ENCODE measurements around the gene NCCRP1.

Gene NCCRP1

GRCh38 chr19:39207293-39207836 is 10.6 kb downstream of the NCCRP1 start:
- Histone ChIP-seq H3K4me1 (ENCODE audit: control insufficient read depth in 2 of 2, insufficient read depth in 1 of 2, low read depth in 1 of 2, low read length in 2 of 2) (no peaks in the 10 kb centered on the region), H2AK5ac (ENCODE audit: low read depth, low read length) (no peak overlapping the region), H4K8ac (ENCODE audit: low read depth, low read length) (no peak overlapping the region), H3K9me3 (replicated peaks in 1 of 2; ENCODE audit: control insufficient read depth in 2 of 2, insufficient read depth in 1 of 2, low read depth in 1 of 2, low read length in 2 of 2) (no peaks in the 10 kb centered on the region), H3K79me1 (ENCODE audit: low read depth, low read length) (peaks cover 2% of the 10 kb centered on the region), H3K9ac (ENCODE audit: low read depth, low read length, poor library complexity) (no peak overlapping the region), H2BK120ac (ENCODE audit: low read depth, low read length) (no peak overlapping the region), H3K23ac (ENCODE audit: low read depth, low read length, poor library complexity) (no peak overlapping the region), H3K4me3 (ENCODE audit: low read length in 2 of 2) (no peak overlapping the region), H3K4ac (ENCODE audit: low read length) (no peak overlapping the region), H3K27me3 (ENCODE audit: control insufficient read depth in 3 of 3, insufficient read depth in 3 of 3, low read depth in 1 of 3, low read length in 3 of 3) (peaks cover 0 to 2% (median 0%) of the 10 kb centered on the region in 3 experiments), H2BK5ac (ENCODE audit: low read length) (no peak overlapping the region), H3K18ac (ENCODE audit: low read length) (no peak overlapping the region), H2BK15ac (ENCODE audit: low read length) (no peak overlapping the region), H2BK12ac (ENCODE audit: low read length) (no peak overlapping the region), H3K4me2 (ENCODE audit: insufficient read depth, low read length, poor library complexity, severe bottlenecking) (no peak overlapping the region), H4K91ac (ENCODE audit: low read depth, low read length, poor library complexity) (no peak overlapping the region), H3K36me3 (replicated peaks in 1 of 2; ENCODE audit: control insufficient read depth in 2 of 2, insufficient read depth in 2 of 2, low read length in 2 of 2) (no peaks in the 10 kb centered on the region), H2AFZ (ENCODE audit: low read length) (no peak overlapping the region), H3K14ac (ENCODE audit: low read length) (no peak overlapping the region), H3K27ac (replicated peaks; ENCODE audit: low read length) (no peak overlapping the region)
- WGBS, 2 donors (ENCODE audit: extremely low coverage in 2 of 2, insufficient read length in 2 of 2, insufficient replicate concordance in 1 of 2) = no CpG with 5 or more reads among the region's 6 CpGs
- no peak for DNase-seq (ENCODE audit: low spot score)

- Histone ChIP-seq H2BK12ac (ENCODE audit: low read length) (peak overlapping the region; percentile 58), H2AK5ac (ENCODE audit: low read depth, low read length) (no peak overlapping the region), H2BK120ac (ENCODE audit: low read depth, low read length) (no peak overlapping the region), H3K14ac (ENCODE audit: low read length) (peak overlapping the region; percentile 14), H3K4me1 (ENCODE audit: control insufficient read depth in 2 of 2, insufficient read depth in 1 of 2, low read depth in 1 of 2, low read length in 2 of 2) (no peaks in the 10 kb centered on the region), H4K91ac (ENCODE audit: low read depth, low read length, poor library complexity) (no peak overlapping the region), H3K9ac (ENCODE audit: low read depth, low read length, poor library complexity) (peak overlapping the region; percentile 70), H3K79me1 (ENCODE audit: low read depth, low read length) (peaks cover 2% of the 10 kb centered on the region), H3K36me3 (replicated peaks in 1 of 2; ENCODE audit: control insufficient read depth in 2 of 2, insufficient read depth in 2 of 2, low read length in 2 of 2) (no peaks in the 10 kb centered on the region), H4K8ac (ENCODE audit: low read depth, low read length) (no peak overlapping the region), H3K9me3 (replicated peaks in 1 of 2; ENCODE audit: control insufficient read depth in 2 of 2, insufficient read depth in 1 of 2, low read depth in 1 of 2, low read length in 2 of 2) (no peaks in the 10 kb centered on the region), H3K27ac (replicated peaks; ENCODE audit: low read length) (no peak overlapping the region), H3K23ac (ENCODE audit: low read depth, low read length, poor library complexity) (no peak overlapping the region), H2AFZ (ENCODE audit: low read length) (no peak overlapping the region), H3K4me2 (ENCODE audit: insufficient read depth, low read length, poor library complexity, severe bottlenecking) (no peak overlapping the region), H3K4me3 (ENCODE audit: low read length in 2 of 2) (no peak overlapping the region), H3K18ac (ENCODE audit: low read length) (peak overlapping the region; percentile 38), H2BK15ac (ENCODE audit: low read length) (no peak overlapping the region), H3K27me3 (ENCODE audit: control insufficient read depth in 3 of 3, insufficient read depth in 3 of 3, low read depth in 1 of 3, low read length in 3 of 3) (peaks cover 0 to 2% (median 0%) of the 10 kb centered on the region in 3 experiments), H3K4ac (ENCODE audit: low read length) (peak overlapping the region; percentile 76), H2BK5ac (ENCODE audit: low read length) (no peak overlapping the region)
- no CpG with 5 or more reads among the region's 9 CpGs for WGBS, 2 donors (ENCODE audit: extremely low coverage in 2 of 2, insufficient read length in 2 of 2, insufficient replicate concordance in 1 of 2)
- DNase-seq (ENCODE audit: low spot score) = no peak
Measured at GRCh38 chr19:39208175-39208795, 11.5 kb downstream of the NCCRP1 start.

- Histone ChIP-seq H3K4me3 (ENCODE audit: low read length in 2 of 2) (no peak overlapping the region), H3K9ac (ENCODE audit: low read depth, low read length, poor library complexity) (no peak overlapping the region), H2BK120ac (ENCODE audit: low read depth, low read length) (no peak overlapping the region), H3K27me3 (ENCODE audit: control insufficient read depth in 3 of 3, insufficient read depth in 3 of 3, low read depth in 1 of 3, low read length in 3 of 3) (peaks cover 0 to under 1% (median 0%) of the 10 kb centered on the region in 3 experiments), H3K4me2 (ENCODE audit: insufficient read depth, low read length, poor library complexity, severe bottlenecking) (no peak overlapping the region), H2AFZ (ENCODE audit: low read length) (no peak overlapping the region), H2BK15ac (ENCODE audit: low read length) (no peak overlapping the region), H4K91ac (ENCODE audit: low read depth, low read length, poor library complexity) (no peak overlapping the region), H3K4ac (ENCODE audit: low read length) (no peak overlapping the region), H2BK5ac (ENCODE audit: low read length) (no peak overlapping the region), H2AK5ac (ENCODE audit: low read depth, low read length) (no peak overlapping the region), H3K4me1 (ENCODE audit: control insufficient read depth in 2 of 2, insufficient read depth in 1 of 2, low read depth in 1 of 2, low read length in 2 of 2) (no peaks in the 10 kb centered on the region), H3K23ac (ENCODE audit: low read depth, low read length, poor library complexity) (no peak overlapping the region), H3K9me3 (replicated peaks in 1 of 2; ENCODE audit: control insufficient read depth in 2 of 2, insufficient read depth in 1 of 2, low read depth in 1 of 2, low read length in 2 of 2) (no peaks in the 10 kb centered on the region), H3K36me3 (replicated peaks in 1 of 2; ENCODE audit: control insufficient read depth in 2 of 2, insufficient read depth in 2 of 2, low read length in 2 of 2) (no peaks in the 10 kb centered on the region), H4K8ac (ENCODE audit: low read depth, low read length) (no peak overlapping the region), H3K18ac (ENCODE audit: low read length) (no peak overlapping the region), H3K79me1 (ENCODE audit: low read depth, low read length) (peaks cover 2% of the 10 kb centered on the region), H3K27ac (replicated peaks; ENCODE audit: low read length) (no peak overlapping the region), H3K14ac (ENCODE audit: low read length) (no peak overlapping the region), H2BK12ac (ENCODE audit: low read length) (no peak overlapping the region)
- WGBS, 2 donors (ENCODE audit: extremely low coverage in 2 of 2, insufficient read length in 2 of 2, insufficient replicate concordance in 1 of 2) = no CpG with 5 or more reads among the region's 7 CpGs
- DNase-seq (ENCODE audit: low spot score) = no peak
Measured at GRCh38 chr19:39209196-39209595, 12.4 kb downstream of the NCCRP1 start.

- Histone ChIP-seq H3K23ac (ENCODE audit: low read depth, low read length, poor library complexity) (no peak overlapping the region), H3K27ac (replicated peaks; ENCODE audit: low read length) (no peak overlapping the region), H3K36me3 (replicated peaks in 1 of 2; ENCODE audit: control insufficient read depth in 2 of 2, insufficient read depth in 2 of 2, low read length in 2 of 2) (no peaks in the 10 kb centered on the region), H3K14ac (ENCODE audit: low read length) (no peak overlapping the region), H3K4me1 (ENCODE audit: control insufficient read depth in 2 of 2, insufficient read depth in 1 of 2, low read depth in 1 of 2, low read length in 2 of 2) (no peaks in the 10 kb centered on the region), H3K9ac (ENCODE audit: low read depth, low read length, poor library complexity) (no peak overlapping the region), H3K27me3 (ENCODE audit: control insufficient read depth in 3 of 3, insufficient read depth in 3 of 3, low read depth in 1 of 3, low read length in 3 of 3) (no peaks in the 10 kb centered on the region), H2BK12ac (ENCODE audit: low read length) (no peak overlapping the region), H3K18ac (ENCODE audit: low read length) (no peak overlapping the region), H3K79me1 (ENCODE audit: low read depth, low read length) (peaks cover 2% of the 10 kb centered on the region), H2AFZ (ENCODE audit: low read length) (no peak overlapping the region), H3K4me3 (ENCODE audit: low read length in 2 of 2) (no peak overlapping the region), H2BK120ac (ENCODE audit: low read depth, low read length) (no peak overlapping the region), H4K8ac (ENCODE audit: low read depth, low read length) (no peak overlapping the region), H2AK5ac (ENCODE audit: low read depth, low read length) (no peak overlapping the region), H3K9me3 (replicated peaks in 1 of 2; ENCODE audit: control insufficient read depth in 2 of 2, insufficient read depth in 1 of 2, low read depth in 1 of 2, low read length in 2 of 2) (peaks cover 0 to 4% of the 10 kb centered on the region in 2 donors), H2BK15ac (ENCODE audit: low read length) (no peak overlapping the region), H4K91ac (ENCODE audit: low read depth, low read length, poor library complexity) (no peak overlapping the region), H3K4me2 (ENCODE audit: insufficient read depth, low read length, poor library complexity, severe bottlenecking) (no peak overlapping the region), H3K4ac (ENCODE audit: low read length) (no peak overlapping the region), H2BK5ac (ENCODE audit: low read length) (no peak overlapping the region)
- no peak for DNase-seq (ENCODE audit: low spot score)
- WGBS, 2 donors (ENCODE audit: extremely low coverage in 2 of 2, insufficient read length in 2 of 2, insufficient replicate concordance in 1 of 2) = no CpG with 5 or more reads among the region's 13 CpGs
Measured at GRCh38 chr19:39211731-39212374, 15.1 kb downstream of the NCCRP1 start.

Data from neuronal stem cell (in vitro differentiated cells).